ENCODE data around the gene MTOR. TPM values are rescaled to one million over a fixed set of nuclear protein-coding genes. Genes with fewer than 3 reads are reported as not detected.

Gene MTOR
- total and polyA plus RNA-seq, 2 of the 8 experiments (the other 6 are each of a cell fraction or from before 2014, with no cell fraction given), result 44.2 to 76.8 TPM

- TF ChIP-seq ATF3 (IDR thresholded peaks at IDR 0.05; ENCODE audit: insufficient read depth, low read depth, low read length), result no peak
- TF ChIP-seq BACH1 (IDR thresholded peaks at IDR 0.05; ENCODE audit: low read length), result no peak
- no peak for TF ChIP-seq EZH2 (IDR thresholded peaks at IDR 0.05; ENCODE audit: low read depth, low read length, severe bottlenecking)
- no peak for TF ChIP-seq CHD2 (IDR thresholded peaks at IDR 0.05; ENCODE audit: low read length)
- no peak for TF ChIP-seq TCF12 (IDR thresholded peaks at IDR 0.05; ENCODE audit: low read depth, low read length)
- no peak for TF ChIP-seq POLR2AphosphoS5 (IDR thresholded peaks at IDR 0.05; ENCODE audit: low read depth, low read length)
- TF ChIP-seq FOSL1 (IDR thresholded peaks at IDR 0.05; ENCODE audit: insufficient read depth, low read depth, low read length), result no peak
Measured at GRCh38 chr1:11061652-11062365, 200.5 kb downstream of the MTOR start (continued).

All from H1 (cell line).